CD14-positive monocyte (primary cell): ENCODE data around the gene RNF5. TPM values are rescaled to one million over a fixed set of nuclear protein-coding genes. Genes with fewer than 3 reads are reported as not detected.

Experiments
- DNase-seq, 3 donors: peaks; one replicate each; pipeline ENCODE4 v3.0.0-alpha.2; 2011 to 2022
- H2AFZ ChIP-seq: 2 replicates; pipeline ENCODE4 v1.6.0; 2012; ENCODE audit warnings: mild to moderate bottlenecking, low read depth, low read length, inconsistent platforms; ENCODE audit not compliant: insufficient read depth, poor library complexity, severe bottlenecking
- H3K27ac ChIP-seq, 2 donors: 1 replicate in 1 of 2; 2 replicates in 1 of 2; pipeline ENCODE4 v1.5.1; 2012 to 2013; ENCODE audit warnings: low read length in 2 of 2, control low read depth in 1 of 2, inconsistent platforms in 1 of 2, low read depth in 1 of 2, mild to moderate bottlenecking in 1 of 2
- H3K27me3 ChIP-seq, 2 donors: one replicate each; pipeline versions ENCODE4 v1.6.0 to v1.6.1; 2011 to 2013; ENCODE audit warnings: low read length in 2 of 2; ENCODE audit not compliant: control insufficient read depth in 2 of 2, insufficient read depth in 2 of 2
- H3K36me3 ChIP-seq, 2 donors: replicated peaks in 1 of 2; 1 replicate in 1 of 2; 2 replicates in 1 of 2; pipeline versions ENCODE4 v1.5.1 to v1.6.1; 2012 to 2013; ENCODE audit warnings: low read length in 2 of 2, control low read depth in 1 of 2, inconsistent platforms in 1 of 2, mild to moderate bottlenecking in 1 of 2; ENCODE audit not compliant: insufficient read depth in 2 of 2, control insufficient read depth in 1 of 2
- H3K4me1 ChIP-seq, 2 donors: 1 replicate in 1 of 2; 2 replicates in 1 of 2; pipeline versions ENCODE4 v1.5.1 to v1.6.1; 2012 to 2013; ENCODE audit warnings: low read length in 2 of 2, control low read depth in 1 of 2, inconsistent platforms in 1 of 2, mild to moderate bottlenecking in 1 of 2, moderate library complexity in 1 of 2; ENCODE audit not compliant: insufficient read depth in 2 of 2, control insufficient read depth in 1 of 2
- H3K4me2 ChIP-seq: replicated peaks from 2 replicates; pipeline ENCODE3; 2012; ENCODE audit warnings: low read length, moderate library complexity, mild to moderate bottlenecking; ENCODE audit not compliant: poor library complexity, severe bottlenecking; ENCODE audit errors: extremely low read depth
- H3K4me3 ChIP-seq, 3 experiments: fragments of 200-600 bp in 1 of 3; sonication (generic) in 1 of 3; replicated peaks in 1 of 3; 1 replicate in 2 of 3; 2 replicates in 1 of 3; pipeline ENCODE4 v1.5.1; 2011 to 2013; ENCODE audit warnings: low read length in 3 of 3, mild to moderate bottlenecking in 3 of 3, control low read depth in 2 of 3, low read depth in 2 of 3, inconsistent platforms in 1 of 3, moderate library complexity in 1 of 3
- H3K79me2 ChIP-seq: 2 replicates; pipeline ENCODE4 v1.6.0; 2012; ENCODE audit warnings: mild to moderate bottlenecking, control low read depth, inconsistent platforms, low read length, moderate library complexity; ENCODE audit not compliant: insufficient read depth
- H3K9ac ChIP-seq: 2 replicates; pipeline ENCODE4 v1.6.0; 2017; ENCODE audit warnings: low read length, mild to moderate bottlenecking; ENCODE audit not compliant: insufficient read depth, poor library complexity, severe bottlenecking
- H3K9me3 ChIP-seq, 2 donors: replicated peaks in 1 of 2; 1 replicate in 1 of 2; 2 replicates in 1 of 2; pipeline versions ENCODE4 v1.5.1 to v1.6.1; 2012 to 2013; ENCODE audit warnings: low read length in 2 of 2, control low read depth in 1 of 2; ENCODE audit not compliant: control insufficient read depth in 1 of 2, insufficient read depth in 1 of 2
- H4K20me1 ChIP-seq: 2 replicates; pipeline ENCODE4 v1.6.0; 2012; ENCODE audit warnings: mild to moderate bottlenecking, low read length, control low read depth, moderate library complexity; ENCODE audit not compliant: insufficient read depth
- H3K27ac Mint-ChIP-seq, 7 donors: one replicate each; pipeline ENCODE4 v1.8.0; 2020; ENCODE audit warnings: mild to moderate bottlenecking in 7 of 7, mixed read lengths in 7 of 7, moderate library complexity in 6 of 7, inconsistent platforms in 2 of 7
- H3K27me3 Mint-ChIP-seq, 3 donors: one replicate each; pipeline ENCODE4 v1.8.0; 2021 to 2022; ENCODE audit warnings: low read depth in 3 of 3, mild to moderate bottlenecking in 3 of 3, mixed read lengths in 3 of 3, moderate library complexity in 3 of 3, inconsistent platforms in 1 of 3
- H3K36me3 Mint-ChIP-seq, 2 donors: one replicate each; pipeline ENCODE4 v1.8.0; 2020; ENCODE audit warnings: mixed read lengths in 2 of 2, inconsistent platforms in 1 of 2, mild to moderate bottlenecking in 1 of 2
- H3K4me1 Mint-ChIP-seq: one replicate; pipeline ENCODE4 v1.8.0; 2020; ENCODE audit warnings: mild to moderate bottlenecking, mixed read lengths
- H3K4me3 Mint-ChIP-seq, 2 donors: one replicate each; pipeline ENCODE4 v1.8.0; 2020; ENCODE audit warnings: mild to moderate bottlenecking in 2 of 2, mixed read lengths in 2 of 2, moderate library complexity in 1 of 2
- H3K9me3 Mint-ChIP-seq, 7 donors: one replicate each; pipeline ENCODE4 v1.8.0; 2020 to 2022; ENCODE audit warnings: mixed read lengths in 7 of 7, mild to moderate bottlenecking in 6 of 7, moderate library complexity in 6 of 7, inconsistent platforms in 2 of 7
- WGBS: methylation state at CpG from one replicate; pipeline ENCODE4 v1.1.5; 2013; ENCODE audit warnings: missing lambda C conversion rate; ENCODE audit not compliant: insufficient coverage; 5-methylcytosine and 5-hydroxymethylcytosine counted together
- intact Hi-C, 2 donors: fragments of 100-400 bp; cut with micrococcal nuclease; formaldehyde crosslinking; loops; one replicate each; pipeline versions ENCODE4 v1.15.0 to v1.15.1; 2023
- polyA plus RNA-seq, 3 donors: library from polyadenylated mRNA; depleted of rRNA in 1 of 3; unstranded in 2 of 3; stranded (reverse) in 1 of 3; fragments of 300-500 nt in 2 of 3; fragments of >200 nt in 1 of 3; fragmentation: Illumina TruSeq in 2 of 3; gene quantifications; 1 replicate in 2 of 3; 2 replicates in 1 of 3; pipeline ENCODE4 v1.2.3, GENCODE V29; 2012 to 2021
- TF ChIP-seq, protein P1 (sequence below): fragments of 200-600 bp; IDR thresholded peaks from one replicate; pipeline ENCODE4 v1.8.0; 2022; ENCODE audit warnings: antibody characterized with exemption, mild to moderate bottlenecking

Gene RNF5
- polyA plus RNA-seq, 3 donors: 62.2 to 108 (median 83.5) TPM

DNA sequence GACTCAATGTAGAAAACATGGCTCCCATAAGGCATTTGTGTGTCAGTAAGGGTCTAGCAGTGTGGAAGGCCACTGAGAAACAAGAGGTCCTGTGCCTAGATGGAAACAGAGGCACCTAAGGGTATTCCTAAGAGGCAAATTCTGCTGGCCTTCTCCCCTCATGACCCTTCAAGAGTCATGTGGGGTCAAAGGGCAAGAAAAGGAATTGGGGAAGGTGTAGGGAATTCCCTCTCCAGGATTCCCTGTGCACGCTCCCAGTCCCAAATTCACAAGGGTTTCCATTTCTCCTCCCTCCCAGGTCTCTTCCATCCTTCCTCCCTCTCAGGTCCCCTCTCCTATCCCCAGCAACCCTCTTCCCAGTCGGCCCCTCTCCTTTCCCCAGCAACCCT lies 2.9 kb upstream of the RNF5 start:
- H3K4me2 ChIP-seq: peak overlapping the region; percentile 97
- Mint-ChIP-seq H3K27ac (peak overlapping the region; percentile 44 to 100 (median 96)), H3K36me3 (peaks cover 14 to 16% of the 10 kb centered on the region in 2 donors), H3K27me3 (peaks cover 0 to 4% (median 2%) of the 10 kb centered on the region in 3 donors), H3K4me3 (peak overlapping the region; percentile 90 to 98), H3K4me1 (peaks cover 63% of the 10 kb centered on the region), H3K9me3 (no peaks in the 10 kb centered on the region)
- WGBS: 0% methylated on average over 1 of the region's 2 CpGs
- peak overlapping the region; percentile 93 for H2AFZ ChIP-seq
- H4K20me1 ChIP-seq: no peaks in the 10 kb centered on the region
- H3K4me1 ChIP-seq: peaks cover 49 to 62% of the 10 kb centered on the region in 2 donors
- peak overlapping the region; percentile 81 for H3K9ac ChIP-seq
- no peak for DNase-seq
- peak overlapping the region in 1 of 2 donors; percentile 90 for H3K27ac ChIP-seq
- no peaks in the 10 kb centered on the region for H3K9me3 ChIP-seq
- TF ChIP-seq, protein P1, sequence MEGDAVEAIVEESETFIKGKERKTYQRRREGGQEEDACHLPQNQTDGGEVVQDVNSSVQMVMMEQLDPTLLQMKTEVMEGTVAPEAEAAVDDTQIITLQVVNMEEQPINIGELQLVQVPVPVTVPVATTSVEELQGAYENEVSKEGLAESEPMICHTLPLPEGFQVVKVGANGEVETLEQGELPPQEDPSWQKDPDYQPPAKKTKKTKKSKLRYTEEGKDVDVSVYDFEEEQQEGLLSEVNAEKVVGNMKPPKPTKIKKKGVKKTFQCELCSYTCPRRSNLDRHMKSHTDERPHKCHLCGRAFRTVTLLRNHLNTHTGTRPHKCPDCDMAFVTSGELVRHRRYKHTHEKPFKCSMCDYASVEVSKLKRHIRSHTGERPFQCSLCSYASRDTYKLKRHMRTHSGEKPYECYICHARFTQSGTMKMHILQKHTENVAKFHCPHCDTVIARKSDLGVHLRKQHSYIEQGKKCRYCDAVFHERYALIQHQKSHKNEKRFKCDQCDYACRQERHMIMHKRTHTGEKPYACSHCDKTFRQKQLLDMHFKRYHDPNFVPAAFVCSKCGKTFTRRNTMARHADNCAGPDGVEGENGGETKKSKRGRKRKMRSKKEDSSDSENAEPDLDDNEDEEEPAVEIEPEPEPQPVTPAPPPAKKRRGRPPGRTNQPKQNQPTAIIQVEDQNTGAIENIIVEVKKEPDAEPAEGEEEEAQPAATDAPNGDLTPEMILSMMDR: no peak
- H3K4me3 ChIP-seq: peak overlapping the region; percentile 71 to 94 (median 82)
- peaks cover 39% of the 10 kb centered on the region for H3K79me2 ChIP-seq
- no peaks in the 10 kb centered on the region for H3K27me3 ChIP-seq
- intact Hi-C loops: loop anchor here (2.0 to 5.0 kb wide), 2 partner anchors 21 to 53 kb away; partner anchors contain the start of gene PPT2 (in 1 of the 2)
- peaks cover 9 to 16% of the 10 kb centered on the region in 2 donors for H3K36me3 ChIP-seq

DNA sequence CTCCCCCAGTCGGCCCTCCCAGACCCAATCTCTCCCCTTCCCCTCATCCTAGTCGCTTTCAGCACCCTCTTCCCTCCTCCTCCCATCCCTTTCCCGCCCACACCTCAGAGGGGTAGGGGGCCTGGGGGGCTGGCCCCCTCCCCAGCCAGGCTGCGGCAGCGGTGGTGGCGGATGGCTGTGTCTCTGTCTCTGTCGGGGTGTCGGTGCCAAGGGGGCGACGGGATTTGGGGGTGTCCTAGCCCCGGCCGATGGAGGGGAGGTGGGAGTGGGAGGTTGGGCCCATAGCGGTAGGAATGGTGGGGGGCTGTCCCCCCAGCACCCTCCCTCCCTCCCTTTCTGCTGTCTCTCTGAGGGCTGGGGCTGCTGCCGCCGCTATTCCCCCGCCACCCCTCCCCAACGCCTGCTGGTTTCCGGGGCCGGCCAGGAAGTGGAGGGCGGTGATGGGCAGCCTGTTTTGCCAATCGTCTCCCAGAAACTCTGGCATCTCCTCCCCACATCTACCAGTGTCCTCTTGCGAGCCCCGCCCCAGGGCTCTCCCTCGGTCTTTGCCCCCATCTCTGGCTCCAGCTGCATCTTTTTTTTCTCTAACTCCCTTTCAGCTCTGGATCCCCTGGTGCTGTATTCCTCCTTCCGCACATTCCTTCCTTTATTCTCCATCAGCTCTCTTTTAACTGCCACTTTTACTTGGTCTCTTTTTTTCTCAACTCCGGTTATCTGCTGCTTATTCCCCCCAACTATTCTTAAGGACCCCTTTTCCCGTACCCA lies 2.3 kb upstream of the RNF5 start, which contains the start of gene AGPAT1:
TSS of gene AGPAT1 (minus strand) at position 374 of the 765 bp plus-strand sequence. CDS start 4,588 bp downstream, outside the sequence.
- no peaks in the 10 kb centered on the region for H3K9me3 Mint-ChIP-seq
- Histone ChIP-seq H3K4me2 (peak within 1 kb of the TSS; percentile 97), H3K4me3 (peak within 1 kb of the TSS; percentile 71 to 94 (median 82)), H3K79me2 (peaks cover 42% of the 10 kb centered on the region), H3K27ac (peak within 1 kb of the TSS; percentile 89 to 90), H3K27me3 (no peaks in the 10 kb centered on the region), H3K9me3 (no peaks in the 10 kb centered on the region), H3K36me3 (peaks cover 8 to 16% of the 10 kb centered on the region in 2 donors), H3K4me1 (peaks cover 49 to 63% of the 10 kb centered on the region in 2 donors), H4K20me1 (no peaks in the 10 kb centered on the region), H2AFZ (peak within 1 kb of the TSS; percentile 93), H3K9ac (peak within 1 kb of the TSS; percentile 81)
- peaks cover 69% of the 10 kb centered on the region for H3K4me1 Mint-ChIP-seq
- WGBS: under 1% methylated on average over 17 of the region's 27 CpGs
- peak within 1 kb of the TSS; percentile 96 to 100 (median 100) for H3K27ac Mint-ChIP-seq
- TF ChIP-seq, protein P1: no peak
- H3K36me3 Mint-ChIP-seq: peaks cover 14 to 16% of the 10 kb centered on the region in 2 donors
- peak within 1 kb of the TSS; percentile 90 to 98 for H3K4me3 Mint-ChIP-seq
- DNase-seq: peak; percentile 92 to 95 (median 93)
- peaks cover 0 to 4% (median under 1%) of the 10 kb centered on the region in 3 donors for H3K27me3 Mint-ChIP-seq
- intact Hi-C loops: loop anchor here (1.0 to 5.0 kb wide), 3 partner anchors 21 to 54 kb away; partner anchors contain the start of gene PPT2 (in 1 of the 2)
